HG02623 (cell line): Measurements from ENCODE around the gene KRTAP10-12.

Experiments
- ATAC-seq: cut with Tn5 transposase; IDR thresholded peaks from one replicate; pipeline ENCODE4 v1.9.1; 2021; ENCODE audit warnings: moderate library complexity; ENCODE audit not compliant: unreplicated experiment

The KRTAP10-12 gene

DNA sequence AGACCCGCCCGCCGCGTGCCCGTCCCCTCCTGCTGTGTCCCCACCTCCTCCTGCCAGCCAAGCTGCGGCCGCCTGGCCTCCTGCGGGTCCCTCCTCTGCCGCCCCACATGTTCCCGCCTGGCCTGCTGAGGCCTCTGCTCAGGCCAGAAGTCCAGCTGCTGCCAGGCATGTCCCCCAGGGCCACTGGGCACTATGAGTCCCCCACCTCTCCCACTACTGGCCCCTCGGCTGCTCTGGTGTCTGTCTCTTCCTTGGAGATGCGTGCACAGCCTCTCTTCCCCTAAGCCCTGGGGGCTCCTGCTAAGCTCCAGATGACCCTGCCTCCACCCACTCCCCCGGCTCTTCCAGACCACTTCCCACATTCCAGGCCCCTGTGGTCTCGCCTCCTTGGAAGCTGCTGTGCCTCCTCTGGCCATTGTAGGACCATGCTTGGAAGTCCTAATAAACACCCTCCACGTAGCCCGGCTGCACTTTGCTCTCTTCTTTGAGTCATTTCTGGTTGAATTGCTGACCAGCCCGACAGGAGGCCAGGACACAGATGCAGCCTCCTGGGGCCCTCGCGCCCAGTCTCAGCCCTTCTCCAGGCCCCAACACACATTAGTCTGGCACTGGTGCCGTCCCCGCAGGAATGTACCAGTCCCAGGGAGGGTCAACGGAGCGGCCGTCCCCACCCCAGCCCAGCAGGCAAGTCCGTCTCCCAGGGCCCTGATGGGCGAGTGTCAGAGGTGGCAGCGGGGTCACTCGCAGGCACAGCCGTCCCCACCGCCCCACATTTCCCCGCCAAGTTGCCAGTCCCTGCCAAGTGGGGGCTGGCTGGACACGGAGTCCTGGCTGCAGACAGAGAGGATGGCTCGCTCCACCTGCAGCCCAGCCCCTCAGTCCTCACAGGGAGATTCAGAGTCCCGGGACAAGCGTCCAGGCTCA lies 1.1 kb downstream of the KRTAP10-12 start:
- no peak for ATAC-seq

GRCh38 chr21:44699502-44700001 lies 2.6 kb downstream of the KRTAP10-12 start:
- no peak for ATAC-seq

GRCh38 chr21:44700101-44701022 lies 3.4 kb downstream of the KRTAP10-12 start:
- ATAC-seq = no peak

DNA sequence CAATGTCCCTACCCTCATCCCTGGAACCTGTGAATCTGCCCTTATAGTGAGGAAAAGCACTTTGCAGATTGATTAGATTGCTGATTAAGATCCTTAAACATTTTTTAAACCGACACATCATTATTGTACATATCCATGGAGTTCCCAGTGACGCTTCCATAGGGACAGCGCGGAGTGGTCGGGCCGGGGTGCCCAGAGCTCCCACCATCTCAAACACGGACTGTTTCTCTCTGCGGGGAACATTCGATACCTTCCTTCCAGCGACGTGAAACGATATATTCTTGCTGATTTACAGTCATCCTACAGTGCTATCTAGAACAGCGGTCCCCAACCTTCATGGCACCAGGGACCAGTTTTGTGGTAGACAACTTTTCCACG lies 4.0 kb downstream of the KRTAP10-12 start:
- ATAC-seq = no peak

DNA sequence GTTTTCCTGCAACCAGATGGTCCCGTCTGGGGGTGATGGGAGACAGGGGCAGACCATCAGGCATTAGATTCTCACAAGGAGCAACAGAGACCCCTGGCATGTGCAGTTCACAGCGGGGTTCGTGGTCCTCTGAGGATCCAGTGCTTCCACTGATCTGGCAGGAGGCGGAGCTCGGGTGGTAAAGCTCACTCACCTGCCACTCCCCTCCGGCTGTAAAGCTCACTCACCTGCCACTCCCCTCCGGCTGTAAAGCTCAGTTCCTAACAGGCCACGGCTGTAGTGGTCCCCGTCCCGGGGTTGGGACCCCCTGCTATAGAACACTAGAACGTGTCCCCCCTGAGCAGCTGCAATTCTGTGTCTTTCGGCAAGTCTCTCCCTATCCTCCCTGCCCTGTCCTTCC lies 4.6 kb downstream of the KRTAP10-12 start:
- ATAC-seq = no peak

DNA sequence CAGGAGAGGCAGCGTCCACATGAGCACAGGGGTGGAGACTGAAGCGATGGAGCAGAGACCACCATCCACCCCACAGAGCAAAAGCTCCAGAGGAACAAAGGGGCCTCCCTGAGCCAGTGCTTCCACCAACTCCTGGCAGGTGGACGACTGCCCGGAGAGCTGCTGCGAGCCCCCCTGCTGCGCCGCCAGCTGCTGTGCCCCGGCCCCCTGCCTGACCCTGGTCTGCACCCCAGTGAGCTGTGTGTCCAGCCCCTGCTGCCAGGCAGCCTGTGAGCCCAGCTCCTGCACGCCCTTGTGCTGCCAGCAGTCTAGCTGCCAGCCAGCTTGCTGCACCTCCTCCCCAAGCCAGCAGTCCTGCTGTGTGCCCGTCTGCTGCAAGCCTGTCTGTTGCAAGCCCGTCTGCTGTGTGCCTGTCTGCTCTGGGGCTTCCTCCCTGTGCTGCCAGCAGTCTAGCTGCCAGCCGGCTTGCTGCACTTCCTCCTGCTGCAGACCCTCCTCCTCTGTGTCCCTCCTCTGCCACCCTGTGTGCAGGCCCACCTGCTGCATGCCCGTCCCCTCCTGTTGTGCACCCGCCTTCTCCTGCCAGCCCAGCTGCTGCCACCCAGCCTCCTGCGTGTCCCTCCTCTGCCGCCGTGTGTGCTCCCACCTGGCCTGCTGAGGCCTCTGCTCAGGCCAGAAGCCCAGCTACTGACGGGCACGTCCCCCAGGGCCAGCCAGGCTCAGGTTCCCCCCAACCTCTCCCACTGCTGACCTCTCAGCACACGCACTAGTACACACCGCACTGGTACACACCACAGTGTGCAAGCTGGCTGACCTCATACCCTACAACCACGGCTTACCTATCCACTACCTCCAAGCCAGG lies 5.4 kb downstream of the KRTAP10-12 start:
- ATAC-seq = no peak

GRCh38 chr21:44702973-44703730 lies 6.2 kb downstream of the KRTAP10-12 start:
- ATAC-seq = no peak

DNA sequence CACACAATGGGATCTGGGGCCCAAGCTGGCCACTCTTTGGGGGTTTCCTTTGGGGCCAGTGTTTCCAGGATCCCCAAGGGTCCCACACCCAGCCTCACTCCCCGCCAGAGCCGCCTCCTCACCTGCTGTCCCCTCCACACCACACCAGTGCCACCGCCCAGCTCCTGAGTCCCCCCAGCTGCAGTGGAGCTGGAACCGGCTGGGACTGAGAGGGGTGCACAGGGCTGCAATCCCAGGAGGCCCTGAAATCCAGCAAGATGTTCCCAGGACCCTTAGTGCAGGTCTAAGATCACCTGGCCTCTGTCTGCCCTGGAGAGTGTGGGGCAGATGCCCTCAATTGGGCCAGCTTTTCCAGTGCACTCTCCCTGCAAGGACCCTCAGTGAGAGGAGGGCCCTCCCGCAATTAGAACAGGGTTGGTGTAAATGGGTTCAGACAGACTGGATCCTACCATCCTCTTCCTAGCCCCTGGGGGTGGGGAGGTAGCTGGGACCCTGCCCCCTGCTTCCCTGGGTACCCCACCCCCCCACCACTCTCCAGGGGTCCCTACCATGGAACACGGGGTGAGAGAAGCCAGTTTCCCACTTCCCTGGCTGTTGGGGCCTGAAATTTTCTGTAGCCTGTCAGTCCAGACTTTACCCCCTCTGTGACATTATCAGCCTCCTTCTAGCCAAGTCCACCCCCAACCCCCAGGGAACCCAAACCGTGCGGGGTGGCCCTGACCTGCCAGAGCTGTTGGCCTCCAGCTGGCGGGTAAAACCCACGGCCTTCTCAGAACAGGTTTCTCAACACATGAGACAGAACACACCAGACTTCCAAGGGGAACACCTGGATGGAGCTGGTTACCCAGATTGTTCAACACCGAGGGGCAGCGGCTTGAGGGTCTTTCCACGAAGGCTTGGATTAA lies 7.0 kb downstream of the KRTAP10-12 start:
- ATAC-seq = no peak

DNA sequence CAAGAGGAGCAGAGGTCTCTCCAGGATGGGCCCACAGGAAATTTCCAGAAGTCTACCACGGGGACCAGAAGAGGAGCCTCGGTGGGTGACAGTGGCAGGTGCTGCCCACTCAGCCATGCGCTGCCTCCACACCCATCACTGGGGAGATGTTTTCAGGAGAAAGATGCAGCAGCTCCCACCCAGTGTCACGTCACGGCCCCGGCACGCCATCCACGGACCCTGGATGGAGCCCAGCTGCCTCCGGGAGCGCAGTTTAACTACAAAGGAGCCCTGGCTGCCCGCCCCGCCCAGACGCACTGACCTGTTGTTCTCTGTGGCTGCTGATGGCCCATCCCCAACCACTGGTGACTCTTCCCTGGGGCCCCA lies 7.6 kb downstream of the KRTAP10-12 start:
- ATAC-seq = no peak

DNA sequence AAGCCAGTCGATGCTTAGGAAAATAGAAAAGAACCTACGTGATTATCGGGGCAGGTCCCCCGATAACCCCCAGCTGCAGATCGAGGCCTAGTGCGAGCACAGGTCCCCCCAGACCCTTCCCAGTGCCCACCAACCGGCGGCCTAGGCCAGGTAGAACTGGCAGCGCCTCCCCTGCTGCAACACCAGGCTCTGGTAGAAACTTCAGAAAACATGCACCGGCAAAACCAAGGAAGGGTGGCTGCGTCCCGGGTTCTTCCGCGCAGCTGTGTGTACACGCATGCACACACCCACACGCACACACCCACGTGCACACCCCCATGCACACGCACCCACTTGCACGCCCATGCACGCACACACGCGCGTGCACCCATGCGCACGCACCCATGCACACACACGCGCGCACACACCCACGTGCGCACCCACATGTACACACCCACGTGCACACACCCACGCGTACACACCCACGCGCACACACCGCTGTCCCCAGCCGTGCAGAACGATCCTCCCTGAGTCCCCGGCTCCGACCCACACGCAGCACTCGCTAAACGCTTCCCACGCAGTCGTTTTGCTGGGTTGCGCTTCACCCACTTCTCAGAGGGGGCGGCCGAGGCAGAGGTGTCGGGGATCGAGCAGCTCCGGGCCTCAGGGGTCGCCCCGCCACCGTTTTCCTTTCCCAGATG lies 9.2 kb downstream of the KRTAP10-12 start:
- ATAC-seq = no peak

- ATAC-seq = no peak
These were observed 10.0 kb downstream of the KRTAP10-12 start for GRCh38 chr21:44706706-44707581.

- no peak for ATAC-seq
These were observed 11.4 kb downstream of the KRTAP10-12 start for GRCh38 chr21:44708213-44708865.

DNA sequence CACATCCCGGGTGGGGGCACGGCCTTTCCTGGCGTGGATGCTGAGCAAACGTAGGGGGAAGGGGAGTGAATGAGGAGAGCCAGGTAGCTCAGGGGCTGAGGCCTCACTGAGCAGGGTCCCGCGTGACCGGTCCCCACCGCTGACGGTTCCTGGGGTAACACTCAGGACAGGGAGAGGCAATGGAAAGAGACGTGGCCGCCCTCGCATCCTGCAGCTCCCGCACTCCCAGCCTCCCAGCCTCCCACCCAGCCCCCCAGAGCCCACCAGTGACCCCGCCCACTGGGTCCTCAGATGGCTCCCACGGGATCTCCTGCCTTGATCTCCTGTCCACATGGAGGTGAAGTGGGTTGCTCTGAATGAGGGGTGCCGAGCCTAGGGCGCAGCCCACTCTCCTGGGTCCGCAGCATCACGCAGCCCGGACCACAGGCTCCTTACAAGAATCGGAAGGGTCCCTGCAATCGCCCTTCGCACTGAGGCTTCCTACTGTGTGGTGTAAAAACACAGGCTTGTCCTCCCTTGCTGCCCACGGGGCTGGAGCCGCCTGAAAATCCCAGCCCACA lies 12.0 kb downstream of the KRTAP10-12 start:
- ATAC-seq = no peak

DNA sequence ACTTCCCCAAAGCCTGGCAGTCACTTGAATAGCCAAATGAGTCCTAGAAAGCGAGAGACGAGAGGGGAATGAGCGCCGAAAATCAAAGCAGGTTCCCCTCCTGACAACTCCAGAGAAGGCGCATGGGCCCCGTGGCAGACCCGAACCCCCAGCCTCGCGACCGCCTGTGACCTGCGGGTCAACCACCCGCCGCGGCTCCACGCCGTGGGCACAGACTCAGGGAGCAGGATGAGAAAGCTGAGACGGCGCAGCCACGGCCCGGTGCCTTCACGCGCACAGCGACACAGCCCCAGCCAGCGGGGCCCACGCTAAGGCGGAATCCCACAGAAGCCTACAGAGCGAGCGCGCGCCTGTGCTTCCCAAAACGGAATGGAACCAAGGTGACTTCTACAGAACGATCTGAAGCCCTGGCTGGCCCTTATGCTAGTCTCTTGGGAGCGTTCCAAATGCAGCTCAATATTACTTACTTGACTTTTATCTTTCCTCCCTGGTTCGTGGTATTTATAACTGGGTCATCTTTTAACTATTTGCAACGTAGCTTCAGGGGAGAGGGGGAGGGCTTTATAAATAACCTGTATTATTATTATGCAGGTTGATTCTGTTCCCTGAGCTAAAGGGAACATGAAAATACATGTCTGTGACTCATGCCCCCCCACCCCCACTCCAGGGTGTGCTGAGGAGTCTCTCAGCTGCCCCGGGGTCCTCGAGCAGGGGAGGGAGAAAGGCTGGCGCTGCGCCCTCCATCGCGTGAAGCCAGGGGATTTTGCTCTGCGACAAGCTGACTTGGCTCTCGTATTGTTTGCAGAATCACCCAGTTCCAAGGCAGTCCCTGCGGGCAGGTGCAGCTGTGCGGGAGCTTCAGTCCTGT lies 12.7 kb downstream of the KRTAP10-12 start:
- no peak for ATAC-seq

- ATAC-seq = no peak
These were observed 13.3 kb downstream of the KRTAP10-12 start for GRCh38 chr21:44710294-44710665.
